NCI-H2196 (cell line): ENCODE results near the gene HOXC10.

Experiments used
- DNase-seq: peaks from one replicate; lab custom pipeline; 2025; ENCODE audit not compliant: unreplicated experiment; lab: John Stamatoyannopoulos, UW

HOXC10 gene

GRCh38 chr12:54002278-54002914 lies 17.4 kb downstream of the HOXC10 start:
- DNase-seq = no peak

- DNase-seq = no peak
These were observed 18.0 kb downstream of the HOXC10 start for GRCh38 chr12:54002915-54003389.

- no peak for DNase-seq
These were observed 18.7 kb downstream of the HOXC10 start for GRCh38 chr12:54003625-54004024.

GRCh38 chr12:54004063-54004840 lies 19.3 kb downstream of the HOXC10 start:
- no peak for DNase-seq

GRCh38 chr12:54004841-54005530 lies 20.0 kb downstream of the HOXC10 start:
- DNase-seq = no peak

GRCh38 chr12:54005531-54005852 lies 20.5 kb downstream of the HOXC10 start:
- DNase-seq = no peak

GRCh38 chr12:54005853-54006558 lies 21.1 kb downstream of the HOXC10 start:
- peak; percentile 90 for DNase-seq

GRCh38 chr12:54006559-54007220 lies 21.7 kb downstream of the HOXC10 start:
- no peak for DNase-seq

- DNase-seq = no peak
These were observed 22.8 kb downstream of the HOXC10 start for GRCh38 chr12:54007538-54008259.

GRCh38 chr12:54008260-54008552 lies 23.3 kb downstream of the HOXC10 start:
- DNase-seq = no peak

- DNase-seq = no peak
These were observed 24.5 kb downstream of the HOXC10 start for GRCh38 chr12:54009171-54010052.

GRCh38 chr12:54010053-54010971 lies 25.4 kb downstream of the HOXC10 start:
- DNase-seq = no peak

- DNase-seq = no peak
These were observed 26.2 kb downstream of the HOXC10 start for GRCh38 chr12:54010972-54011664.

- DNase-seq = no peak
These were observed 27.0 kb downstream of the HOXC10 start for GRCh38 chr12:54011665-54012532.

- no peak for DNase-seq
These were observed 27.9 kb downstream of the HOXC10 start for GRCh38 chr12:54012631-54013409.

GRCh38 chr12:54014377-54015017 lies 29.6 kb downstream of the HOXC10 start:
- DNase-seq = no peak
